ENCODE measurements around the gene RNF166. TPM values are rescaled to one million over a fixed set of nuclear protein-coding genes. Genes with fewer than 3 reads are reported as not detected.

RNF166 gene
- total and polyA plus RNA-seq, 2 of the 13 experiments (the other 11 are each of a cell fraction or from before 2014, with no cell fraction given) = 21.4 to 23.0 TPM

DNA sequence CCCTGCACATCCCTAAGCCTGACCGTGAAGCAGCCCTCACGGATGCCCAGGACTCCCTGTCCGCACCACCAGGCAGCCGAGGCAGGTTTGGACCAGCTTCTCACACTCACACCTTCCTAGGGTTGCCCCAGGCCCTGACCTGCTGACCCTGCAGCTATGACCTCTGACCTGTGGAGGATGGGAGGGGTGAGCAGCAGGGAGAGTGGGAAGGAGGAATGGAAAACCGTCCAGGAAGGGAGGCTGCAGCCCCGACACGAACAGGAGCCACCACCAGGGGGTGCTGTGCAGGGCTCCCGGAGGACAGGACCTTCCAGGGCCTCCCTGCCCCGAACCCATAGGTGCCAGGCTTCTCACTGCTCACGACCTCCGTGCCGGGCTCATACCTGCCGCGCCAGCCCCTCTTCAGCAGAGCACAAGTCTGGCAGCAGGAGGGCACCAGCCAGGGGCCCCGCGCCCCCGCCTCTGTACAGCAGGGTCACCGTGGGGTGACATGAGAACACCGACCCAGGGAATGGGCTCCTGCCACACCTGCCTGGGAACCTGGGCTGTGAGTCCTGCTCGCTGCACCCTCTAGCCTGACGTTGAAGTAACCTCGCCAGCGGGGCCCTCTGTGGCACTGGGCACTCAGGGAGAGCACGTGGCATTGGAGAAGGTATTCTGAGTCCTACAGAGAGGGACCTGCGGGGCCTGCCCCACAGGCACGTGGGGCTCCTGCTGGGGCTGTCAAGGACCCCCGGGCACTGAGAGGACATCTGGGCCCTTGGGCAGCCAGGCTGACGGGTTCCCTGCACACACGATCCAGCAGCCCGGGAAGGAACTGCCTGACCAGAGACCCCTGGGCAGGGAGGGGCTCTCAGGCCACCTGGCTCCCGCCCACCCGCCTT, 37.7 kb upstream of the RNF166 start (continued):
- TF ChIP-seq ZNF609 (CRISPR knock-in tag; IDR thresholded peaks at IDR 0.05; ENCODE audit: borderline replicate concordance) (no peak), SRY (CRISPR knock-in tag; IDR thresholded peaks at IDR 0.05) (no peak), HNF1A (IDR thresholded peaks at IDR 0.05; ENCODE audit: low read depth) (no peak), HNF1A (CRISPR knock-in tag; IDR thresholded peaks at IDR 0.05; ENCODE audit: borderline replicate concordance) (no peak), NRL (CRISPR knock-in tag; IDR thresholded peaks at IDR 0.05; ENCODE audit: borderline replicate concordance) (no peak), PPARG (CRISPR knock-in tag; conservative IDR thresholded peaks at IDR 0.05) (no peak), GATAD1 (CRISPR knock-in tag; IDR thresholded peaks at IDR 0.05) (0 out of 2 replicates have a peak, but pooled peaks have one; percentile 24), ZNF883 (CRISPR knock-in tag; IDR thresholded peaks at IDR 0.05; ENCODE audit: not compliant biosample characterization) (no peak)
- TF ChIP-seq, protein P1, sequence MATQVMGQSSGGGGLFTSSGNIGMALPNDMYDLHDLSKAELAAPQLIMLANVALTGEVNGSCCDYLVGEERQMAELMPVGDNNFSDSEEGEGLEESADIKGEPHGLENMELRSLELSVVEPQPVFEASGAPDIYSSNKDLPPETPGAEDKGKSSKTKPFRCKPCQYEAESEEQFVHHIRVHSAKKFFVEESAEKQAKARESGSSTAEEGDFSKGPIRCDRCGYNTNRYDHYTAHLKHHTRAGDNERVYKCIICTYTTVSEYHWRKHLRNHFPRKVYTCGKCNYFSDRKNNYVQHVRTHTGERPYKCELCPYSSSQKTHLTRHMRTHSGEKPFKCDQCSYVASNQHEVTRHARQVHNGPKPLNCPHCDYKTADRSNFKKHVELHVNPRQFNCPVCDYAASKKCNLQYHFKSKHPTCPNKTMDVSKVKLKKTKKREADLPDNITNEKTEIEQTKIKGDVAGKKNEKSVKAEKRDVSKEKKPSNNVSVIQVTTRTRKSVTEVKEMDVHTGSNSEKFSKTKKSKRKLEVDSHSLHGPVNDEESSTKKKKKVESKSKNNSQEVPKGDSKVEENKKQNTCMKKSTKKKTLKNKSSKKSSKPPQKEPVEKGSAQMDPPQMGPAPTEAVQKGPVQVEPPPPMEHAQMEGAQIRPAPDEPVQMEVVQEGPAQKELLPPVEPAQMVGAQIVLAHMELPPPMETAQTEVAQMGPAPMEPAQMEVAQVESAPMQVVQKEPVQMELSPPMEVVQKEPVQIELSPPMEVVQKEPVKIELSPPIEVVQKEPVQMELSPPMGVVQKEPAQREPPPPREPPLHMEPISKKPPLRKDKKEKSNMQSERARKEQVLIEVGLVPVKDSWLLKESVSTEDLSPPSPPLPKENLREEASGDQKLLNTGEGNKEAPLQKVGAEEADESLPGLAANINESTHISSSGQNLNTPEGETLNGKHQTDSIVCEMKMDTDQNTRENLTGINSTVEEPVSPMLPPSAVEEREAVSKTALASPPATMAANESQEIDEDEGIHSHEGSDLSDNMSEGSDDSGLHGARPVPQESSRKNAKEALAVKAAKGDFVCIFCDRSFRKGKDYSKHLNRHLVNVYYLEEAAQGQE (IDR thresholded peaks at IDR 0.05; ENCODE audit: borderline replicate concordance in 1 of 2, low read depth in 1 of 2, low read length in 2 of 2) = no peak
- TF ChIP-seq, protein P2, sequence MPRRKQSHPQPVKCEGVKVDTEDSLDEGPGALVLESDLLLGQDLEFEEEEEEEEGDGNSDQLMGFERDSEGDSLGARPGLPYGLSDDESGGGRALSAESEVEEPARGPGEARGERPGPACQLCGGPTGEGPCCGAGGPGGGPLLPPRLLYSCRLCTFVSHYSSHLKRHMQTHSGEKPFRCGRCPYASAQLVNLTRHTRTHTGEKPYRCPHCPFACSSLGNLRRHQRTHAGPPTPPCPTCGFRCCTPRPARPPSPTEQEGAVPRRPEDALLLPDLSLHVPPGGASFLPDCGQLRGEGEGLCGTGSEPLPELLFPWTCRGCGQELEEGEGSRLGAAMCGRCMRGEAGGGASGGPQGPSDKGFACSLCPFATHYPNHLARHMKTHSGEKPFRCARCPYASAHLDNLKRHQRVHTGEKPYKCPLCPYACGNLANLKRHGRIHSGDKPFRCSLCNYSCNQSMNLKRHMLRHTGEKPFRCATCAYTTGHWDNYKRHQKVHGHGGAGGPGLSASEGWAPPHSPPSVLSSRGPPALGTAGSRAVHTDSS (CRISPR knock-in tag; conservative IDR thresholded peaks at IDR 0.05) = no peak
- TF ChIP-seq, protein P3, sequence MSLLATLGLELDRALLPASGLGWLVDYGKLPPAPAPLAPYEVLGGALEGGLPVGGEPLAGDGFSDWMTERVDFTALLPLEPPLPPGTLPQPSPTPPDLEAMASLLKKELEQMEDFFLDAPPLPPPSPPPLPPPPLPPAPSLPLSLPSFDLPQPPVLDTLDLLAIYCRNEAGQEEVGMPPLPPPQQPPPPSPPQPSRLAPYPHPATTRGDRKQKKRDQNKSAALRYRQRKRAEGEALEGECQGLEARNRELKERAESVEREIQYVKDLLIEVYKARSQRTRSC (CRISPR knock-in tag; IDR thresholded peaks at IDR 0.05; ENCODE audit: low read depth) = no peak
